Rectal smooth muscle tissue (tissue), 1 donor: ENCODE results near the gene CD300LD.

Experiments used
- H3K27ac ChIP-seq: one replicate; pipeline ENCODE4 v1.7.0; 2013; ENCODE audit warnings: low read depth, low read length, inconsistent platforms
- H3K27me3 ChIP-seq: one replicate; pipeline ENCODE4 v1.7.0; 2013; ENCODE audit warnings: low read length; ENCODE audit not compliant: control insufficient read depth, insufficient read depth
- H3K36me3 ChIP-seq: one replicate; pipeline ENCODE4 v1.7.0; 2013; ENCODE audit warnings: low read length; ENCODE audit not compliant: control insufficient read depth, insufficient read depth
- H3K4me1 ChIP-seq: one replicate; pipeline ENCODE4 v1.7.0; 2013; ENCODE audit warnings: low read length; ENCODE audit not compliant: control insufficient read depth, insufficient read depth
- H3K4me3 ChIP-seq: one replicate; pipeline ENCODE4 v1.7.0; 2013; ENCODE audit warnings: low read length
- H3K9ac ChIP-seq: one replicate; pipeline ENCODE4 v1.7.0; 2013; ENCODE audit warnings: low read length

CD300LD gene

DNA sequence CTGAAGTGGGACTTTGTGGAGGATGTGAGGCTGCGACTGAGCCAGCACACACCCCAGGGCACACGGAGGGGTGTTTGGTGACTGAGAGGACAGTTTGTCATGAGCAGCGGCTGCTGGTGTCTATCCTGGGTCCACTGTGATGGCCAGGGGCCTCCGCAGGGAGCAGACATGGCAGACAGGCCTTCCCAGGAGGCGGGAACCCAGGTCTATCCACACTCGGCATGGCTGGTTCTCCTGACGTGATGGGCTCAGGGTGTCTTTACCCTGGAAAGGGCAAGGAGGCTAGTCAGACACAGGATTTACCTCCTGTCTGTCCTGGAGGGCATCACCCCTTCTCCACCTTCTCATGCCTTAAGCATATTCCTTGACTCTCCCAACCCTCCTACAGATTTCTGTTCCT, 45.5 kb downstream of the CD300LD start:
- H3K9ac ChIP-seq = no peak overlapping the region
- H3K27ac ChIP-seq = no peak overlapping the region
- H3K4me1 ChIP-seq = no peaks in the 10 kb centered on the region
- no peaks in the 10 kb centered on the region for H3K27me3 ChIP-seq
- no peak overlapping the region for H3K4me3 ChIP-seq
- H3K36me3 ChIP-seq = no peaks in the 10 kb centered on the region

- Histone ChIP-seq H3K36me3 (no peaks in the 10 kb centered on the region), H3K27ac (no peak within 1 kb of the TSS), H3K27me3 (no peaks in the 10 kb centered on the region), H3K9ac (no peak within 1 kb of the TSS), H3K4me3 (no peak within 1 kb of the TSS), H3K4me1 (no peaks in the 10 kb centered on the region)
Observed at GRCh38 chr17:74545843-74546230, 46.2 kb downstream of the CD300LD start, which contains the start of gene CD300C. Gene CD300C (minus strand): TSS chr17:74546115. CDS start chr17:74545782, 333 bp downstream.

DNA sequence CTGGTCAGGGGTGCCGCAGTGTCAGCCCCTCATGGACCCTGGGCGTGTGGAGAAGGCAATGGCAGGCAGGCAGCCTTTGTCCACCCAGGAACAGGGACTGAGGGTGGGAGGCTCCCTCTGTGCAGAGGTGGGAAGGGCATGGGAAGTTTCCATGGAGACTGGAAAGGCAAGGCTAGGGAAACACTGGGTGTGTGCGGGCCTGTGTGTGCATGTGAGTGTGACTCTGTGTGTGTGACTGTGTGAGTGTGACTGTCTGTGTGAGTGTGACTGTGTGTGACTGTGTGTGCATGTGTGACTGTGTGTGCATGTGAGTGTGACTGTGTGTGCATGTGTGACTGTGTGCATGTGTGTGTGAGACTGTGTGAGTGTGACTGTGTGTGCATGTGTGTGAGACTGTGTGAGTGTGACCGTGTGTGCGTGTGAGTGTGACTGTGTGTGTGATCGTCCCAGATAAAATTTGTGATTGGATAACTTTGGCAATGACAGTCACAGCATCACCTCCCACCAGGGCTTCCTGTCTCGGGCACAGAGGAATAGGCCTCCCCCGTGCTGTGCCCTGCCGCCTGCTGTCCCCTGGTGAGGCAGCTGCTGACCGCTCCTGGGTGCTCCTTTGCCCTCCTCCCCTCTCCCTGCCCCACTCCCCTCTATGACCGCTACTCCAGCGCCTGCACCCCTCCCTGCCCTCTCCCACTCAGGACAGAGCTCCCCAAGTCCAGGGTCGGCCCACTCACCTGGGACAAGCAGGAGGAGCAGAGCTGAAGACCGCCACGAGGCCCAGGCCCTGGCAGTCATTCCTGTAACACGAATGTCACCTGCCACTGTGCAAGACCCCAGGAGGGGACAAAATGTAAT, 46.9 kb downstream of the CD300LD start:
- Histone ChIP-seq H3K36me3 (no peaks in the 10 kb centered on the region), H3K27ac (no peak overlapping the region), H3K4me3 (no peak overlapping the region), H3K4me1 (no peaks in the 10 kb centered on the region), H3K27me3 (no peaks in the 10 kb centered on the region), H3K9ac (no peak overlapping the region)

- no peaks in the 10 kb centered on the region for H3K27me3 ChIP-seq
- H3K9ac ChIP-seq = no peak overlapping the region
- H3K27ac ChIP-seq = no peak overlapping the region
- no peaks in the 10 kb centered on the region for H3K4me1 ChIP-seq
- H3K4me3 ChIP-seq = no peak overlapping the region
- no peaks in the 10 kb centered on the region for H3K36me3 ChIP-seq
Observed at GRCh38 chr17:74543891-74544760, 48.0 kb downstream of the CD300LD start.

GRCh38 chr17:74543406-74543805, 48.7 kb downstream of the CD300LD start:
- H3K36me3 ChIP-seq = no peaks in the 10 kb centered on the region
- H3K9ac ChIP-seq = no peak overlapping the region
- no peaks in the 10 kb centered on the region for H3K27me3 ChIP-seq
- H3K4me3 ChIP-seq = no peak overlapping the region
- H3K4me1 ChIP-seq = no peaks in the 10 kb centered on the region
- H3K27ac ChIP-seq = no peak overlapping the region

DNA sequence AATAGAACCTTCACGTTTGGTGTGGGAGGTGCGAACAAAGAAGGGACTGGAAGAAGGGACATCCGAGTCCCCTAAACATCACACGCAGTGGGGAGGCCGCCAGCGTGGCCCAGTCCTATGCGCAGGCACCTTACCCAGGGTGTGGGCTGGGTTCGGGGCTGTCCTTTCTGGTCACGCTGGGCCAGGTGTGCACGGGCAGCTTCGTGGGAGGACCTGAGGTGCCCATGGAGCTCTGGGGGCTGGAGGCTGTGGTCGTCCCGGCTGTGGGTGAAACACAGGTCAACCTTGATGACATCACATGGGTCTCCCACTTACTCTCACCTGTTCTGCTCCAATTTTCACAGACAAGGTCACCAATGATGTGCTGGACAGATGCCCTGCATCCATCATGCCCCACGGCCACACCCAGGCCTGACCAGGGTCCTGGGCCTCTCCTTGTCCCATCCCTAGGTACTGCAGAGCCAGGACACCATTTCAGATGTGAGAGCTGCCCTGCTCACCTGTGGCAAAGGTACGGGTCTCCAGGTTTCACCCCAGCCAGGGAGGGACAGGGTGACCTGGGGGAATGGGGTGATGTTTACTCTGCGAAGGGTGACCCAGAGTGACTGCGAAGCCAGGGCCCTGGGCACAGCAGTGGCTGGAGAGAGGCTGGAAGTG, 49.2 kb downstream of the CD300LD start:
- no peaks in the 10 kb centered on the region for H3K27me3 ChIP-seq

DNA sequence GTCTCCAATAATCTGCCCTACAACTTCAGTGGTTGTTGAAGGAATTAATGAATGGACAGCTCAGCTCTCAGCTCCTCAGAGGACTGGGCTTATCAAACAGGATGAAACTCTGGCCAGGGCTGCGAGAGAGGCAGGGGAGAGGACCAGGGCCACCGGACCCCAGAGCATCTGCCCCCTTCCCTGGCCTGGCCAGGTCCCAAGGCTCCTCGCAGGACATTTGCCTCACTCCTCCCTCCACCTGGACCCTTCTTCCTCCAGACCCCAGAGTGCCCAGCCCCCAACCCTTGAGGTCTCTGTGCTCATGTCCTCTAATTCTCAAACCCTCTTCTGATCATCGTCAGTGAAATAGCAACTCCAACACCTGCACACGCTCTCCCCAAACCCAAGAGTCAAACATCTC, 49.9 kb downstream of the CD300LD start:
- Histone ChIP-seq H3K27ac (no peak overlapping the region), H3K27me3 (no peaks in the 10 kb centered on the region), H3K4me1 (no peaks in the 10 kb centered on the region), H3K4me3 (no peak overlapping the region), H3K9ac (no peak overlapping the region), H3K36me3 (no peaks in the 10 kb centered on the region)

More for the DNA sequence above, 49.2 kb downstream of the CD300LD start:
- H3K36me3 ChIP-seq = no peaks in the 10 kb centered on the region
- no peaks in the 10 kb centered on the region for H3K4me1 ChIP-seq
- no peak overlapping the region for H3K9ac ChIP-seq
- H3K4me3 ChIP-seq = no peak overlapping the region
- H3K27ac ChIP-seq = no peak overlapping the region

- Histone ChIP-seq H3K27me3 (no peaks in the 10 kb centered on the region), H3K9ac (no peak overlapping the region), H3K27ac (no peak overlapping the region), H3K4me3 (no peak overlapping the region), H3K4me1 (no peaks in the 10 kb centered on the region), H3K36me3 (no peaks in the 10 kb centered on the region)
Observed at GRCh38 chr17:74541176-74542111, 50.6 kb downstream of the CD300LD start.

DNA sequence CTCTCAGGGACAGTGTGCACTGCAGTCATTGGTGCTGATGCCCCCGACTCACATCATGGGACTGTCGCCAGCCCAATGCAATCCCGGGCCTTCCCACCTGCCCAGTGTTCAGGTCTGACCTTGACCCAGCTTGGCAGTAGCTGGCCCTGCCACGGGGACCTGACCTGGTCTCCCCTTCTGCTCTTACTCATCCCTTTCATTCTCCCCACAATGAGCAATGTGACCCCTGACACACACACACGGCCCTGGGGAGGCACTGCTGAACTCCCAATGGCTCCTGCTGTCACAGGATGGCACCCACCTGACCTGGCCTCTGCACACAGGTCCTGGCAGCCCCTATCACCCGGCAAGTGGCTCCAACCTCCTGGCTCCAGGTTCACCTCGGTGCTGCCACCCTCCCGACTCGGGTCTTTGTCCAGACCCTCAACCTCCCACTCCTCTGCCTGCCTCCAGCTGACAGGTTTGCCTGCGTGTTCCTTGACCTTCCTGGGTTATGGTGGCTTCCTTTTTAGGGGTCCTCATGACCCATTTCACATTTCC, 52.7 kb downstream of the CD300LD start:
- H3K36me3 ChIP-seq = no peaks in the 10 kb centered on the region
- no peaks in the 10 kb centered on the region for H3K27me3 ChIP-seq
- H3K4me1 ChIP-seq = no peaks in the 10 kb centered on the region
- H3K9ac ChIP-seq = no peak overlapping the region
- no peak overlapping the region for H3K4me3 ChIP-seq
- no peak overlapping the region for H3K27ac ChIP-seq

DNA sequence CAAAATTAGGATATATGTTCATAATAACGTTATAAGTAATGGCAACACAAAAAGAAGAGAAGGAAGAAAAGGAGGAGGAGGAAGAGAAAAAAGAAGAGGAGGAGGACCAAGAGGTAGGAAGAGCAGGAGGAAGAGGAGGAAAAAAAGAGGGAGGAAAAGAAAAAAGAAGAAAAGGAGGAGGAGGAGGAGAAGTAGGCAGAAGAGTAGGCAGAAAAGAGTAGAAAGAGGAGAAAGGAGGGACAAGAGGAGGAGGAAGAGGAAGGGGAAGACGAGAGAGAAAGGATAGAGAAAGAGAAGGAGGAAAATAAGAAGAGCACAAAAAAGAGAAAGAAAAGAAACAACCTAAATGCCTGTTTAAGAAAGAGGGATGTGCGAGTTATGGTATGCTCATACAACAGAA, 55.2 kb downstream of the CD300LD start:
- H3K4me3 ChIP-seq = no peak overlapping the region
- H3K4me1 ChIP-seq = no peaks in the 10 kb centered on the region
- no peaks in the 10 kb centered on the region for H3K27me3 ChIP-seq
- no peaks in the 10 kb centered on the region for H3K36me3 ChIP-seq
- H3K27ac ChIP-seq = no peak overlapping the region
- H3K9ac ChIP-seq = no peak overlapping the region

GRCh38 chr17:74532115-74532514, 60.0 kb downstream of the CD300LD start:
- H3K4me3 ChIP-seq = no peak overlapping the region
- H3K27me3 ChIP-seq = no peaks in the 10 kb centered on the region
- no peak overlapping the region for H3K9ac ChIP-seq
- H3K36me3 ChIP-seq = no peaks in the 10 kb centered on the region
- no peaks in the 10 kb centered on the region for H3K4me1 ChIP-seq
- H3K27ac ChIP-seq = no peak overlapping the region
